Mucosa of descending colon (tissue), 3 donors: ENCODE results near the gene TOLLIP. TPM values are rescaled to one million over a fixed set of nuclear protein-coding genes. Genes with fewer than 3 reads are reported as not detected.

Experiments
- ATAC-seq: fragments of 200-7000 bp; cut with Tn5 transposase; one replicate; pipeline ENCODE4 v1.9.1; 2020; ENCODE audit warnings: mild to moderate bottlenecking, moderate library complexity
- DNase-seq, 3 donors: peaks; one replicate each; pipeline ENCODE4 v3.0.0-alpha.2; 2020
- H3K36me3 ChIP-seq: fragments of 200-600 bp; one replicate; pipeline ENCODE4 v1.8.0; 2021; ENCODE audit warnings: low read depth, mild to moderate bottlenecking
- H3K4me1 ChIP-seq: fragments of 200-600 bp; one replicate; pipeline ENCODE4 v1.8.0; 2021; ENCODE audit warnings: low read depth, mild to moderate bottlenecking
- H3K4me3 ChIP-seq: fragments of 200-600 bp; one replicate; pipeline ENCODE4 v1.8.0; 2021; ENCODE audit warnings: mild to moderate bottlenecking
- H3K9me3 ChIP-seq: fragments of 200-600 bp; one replicate; pipeline ENCODE4 v1.8.0; 2021; ENCODE audit warnings: mild to moderate bottlenecking
- CTCF ChIP-seq: fragments of 200-600 bp; IDR thresholded peaks from one replicate; pipeline ENCODE4 v1.8.0; 2022; ENCODE audit warnings: antibody characterized with exemption, mild to moderate bottlenecking
- intact Hi-C, 2 donors: fragments of 100-400 bp; cut with DNase I in 1 of 2; cut with micrococcal nuclease in 1 of 2; formaldehyde crosslinking; loops; one replicate each; pipeline versions ENCODE4 v1.11.0 to v1.11.1; 2022; cut with DNase I, micrococcal nuclease
- total RNA-seq, 3 donors: library from RNA; stranded (reverse); fragmentation: NEBNext Ultra II Directional in 2 of 3; extraction: Animal tissue kit (Norgen Biotek cat#: 25700) in 2 of 3; gene quantifications; one replicate each; pipeline versions ENCODE4 v1.2.1 to v1.2.4, GENCODE V29; 2021 to 2023
- donor health status: DM: no; HTN: no; CAD: no; lungs with moderate emphysema.
- donor health status: DM: no; HTN: no; CAD: no.
- donor health status: DM: no; HTN: yes; CAD: no.

The TOLLIP gene
- total RNA-seq, 3 donors from 2014 or later, result 62.4 to 65.4 (median 62.5) TPM

- intact Hi-C loops, result no loop called here
- Histone ChIP-seq H3K9me3 (no peaks in the 10 kb centered on the region), H3K4me1 (no peaks in the 10 kb centered on the region), H3K4me3 (no peak overlapping the region), H3K36me3 (peaks cover 3% of the 10 kb centered on the region)
- no peak for TF ChIP-seq CTCF
- no peak for ATAC-seq
- DNase-seq, result no peak
Observed at GRCh38 chr11:1278766-1279673, 30.4 kb downstream of the TOLLIP start.

GRCh38 chr11:1277936-1278512 is 31.4 kb downstream of the TOLLIP start:
- peaks cover 3% of the 10 kb centered on the region for H3K36me3 ChIP-seq
- intact Hi-C loops, result no loop called here

DNA sequence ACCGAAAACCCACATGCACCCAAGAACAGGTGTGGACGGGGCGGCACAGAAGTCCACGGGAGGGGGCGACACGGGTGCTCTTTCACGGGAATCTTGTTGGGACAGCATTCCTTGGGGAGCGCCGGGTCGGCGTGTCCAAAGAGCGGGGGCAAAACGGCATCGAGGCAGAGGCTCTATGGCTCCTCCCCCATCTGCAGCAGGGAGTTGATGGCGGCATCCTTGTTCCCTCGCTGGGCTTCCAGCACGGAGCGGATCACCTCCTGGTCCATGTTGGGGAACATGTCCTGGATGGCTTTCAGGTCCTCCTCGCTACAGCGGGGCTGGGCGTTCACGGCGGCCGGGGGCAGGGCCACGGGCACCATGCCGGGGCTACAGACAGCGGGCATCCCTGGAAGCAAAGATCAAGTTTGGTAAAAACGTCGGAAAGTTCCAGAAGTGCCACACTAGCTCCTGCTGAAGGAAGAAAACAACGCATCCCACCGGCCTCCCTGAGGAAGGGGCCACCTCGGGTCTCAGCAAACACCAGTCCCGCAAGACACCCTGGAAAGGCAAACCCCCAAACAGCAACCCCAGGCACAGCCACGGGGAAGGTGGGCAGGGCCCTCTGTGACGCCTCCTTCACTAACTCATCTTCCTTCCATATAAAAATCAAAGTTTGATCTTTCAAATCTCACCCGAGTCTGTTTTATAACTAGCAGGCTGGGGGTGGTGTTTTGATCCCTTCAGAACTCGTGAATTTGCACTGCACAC is 32.4 kb downstream of the TOLLIP start:
- DNase-seq (peak in 1 of 3 donors; percentile 37), ATAC-seq (no peak)
- no peak for TF ChIP-seq CTCF
- no peaks in the 10 kb centered on the region for H3K9me3 ChIP-seq
- no peak overlapping the region for H3K4me3 ChIP-seq
- peaks cover 3% of the 10 kb centered on the region for H3K36me3 ChIP-seq
- H3K4me1 ChIP-seq, result no peaks in the 10 kb centered on the region
- intact Hi-C loops, result no loop called here

More at GRCh38 chr11:1277936-1278512, 31.4 kb downstream of the TOLLIP start:
- H3K4me1 ChIP-seq, result no peaks in the 10 kb centered on the region
- no peak overlapping the region for H3K4me3 ChIP-seq
- TF ChIP-seq CTCF, result no peak
- no peak for DNase-seq
- no peak for ATAC-seq
- H3K9me3 ChIP-seq, result no peaks in the 10 kb centered on the region

DNA sequence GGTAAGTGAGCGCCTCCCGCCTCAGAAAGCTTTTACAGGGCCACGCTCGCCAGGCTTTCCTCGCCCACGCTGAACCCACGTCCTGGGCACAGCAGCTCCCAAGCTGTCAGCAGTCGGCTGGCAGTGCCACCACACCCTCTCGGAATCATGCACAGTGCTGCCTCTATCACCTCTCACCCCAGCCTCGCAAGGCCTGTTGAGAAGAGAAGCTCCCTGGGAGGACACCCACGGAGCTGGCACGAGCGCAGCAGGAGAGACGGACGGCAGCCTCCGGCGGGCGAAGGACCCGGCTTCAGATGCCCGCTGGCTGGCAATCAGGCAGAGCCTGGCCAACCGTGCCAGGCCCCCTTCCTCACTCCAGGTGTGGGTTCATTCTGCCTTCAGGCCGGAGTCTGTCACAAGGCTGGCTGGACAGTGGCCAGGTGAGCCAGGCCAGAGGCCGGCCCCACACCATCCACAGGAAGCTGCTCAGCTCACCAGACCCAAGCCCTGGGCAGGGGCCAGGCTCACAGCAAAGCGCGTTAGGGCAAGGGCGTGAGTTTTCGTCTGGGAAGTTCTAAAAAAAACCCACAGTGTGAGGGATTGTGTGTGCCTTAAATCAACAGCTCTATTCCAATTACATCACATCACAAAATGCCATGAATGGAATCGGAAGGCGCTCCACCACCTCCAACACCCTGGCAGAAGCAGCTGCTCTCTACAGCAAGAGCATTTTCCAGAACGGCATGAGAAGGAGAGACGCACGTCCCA is 33.2 kb downstream of the TOLLIP start:
- Histone ChIP-seq H3K36me3 (peaks cover 3% of the 10 kb centered on the region), H3K4me1 (no peaks in the 10 kb centered on the region), H3K4me3 (no peak overlapping the region), H3K9me3 (no peaks in the 10 kb centered on the region)
- intact Hi-C loops, result no loop called here
- no peak for ATAC-seq
- TF ChIP-seq CTCF, result no peak
- DNase-seq, result no peak

GRCh38 chr11:1275021-1275420 is 34.4 kb downstream of the TOLLIP start:
- peak in 1 of 3 donors; percentile 40 for DNase-seq
- ATAC-seq, result no peak
- no peak for TF ChIP-seq CTCF
- Histone ChIP-seq H3K36me3 (peaks cover 3% of the 10 kb centered on the region), H3K9me3 (no peaks in the 10 kb centered on the region), H3K4me1 (no peaks in the 10 kb centered on the region), H3K4me3 (no peak overlapping the region)
- intact Hi-C loops, result no loop called here
